ENCODE results near the gene KLRG1.

The KLRG1 gene

DNA sequence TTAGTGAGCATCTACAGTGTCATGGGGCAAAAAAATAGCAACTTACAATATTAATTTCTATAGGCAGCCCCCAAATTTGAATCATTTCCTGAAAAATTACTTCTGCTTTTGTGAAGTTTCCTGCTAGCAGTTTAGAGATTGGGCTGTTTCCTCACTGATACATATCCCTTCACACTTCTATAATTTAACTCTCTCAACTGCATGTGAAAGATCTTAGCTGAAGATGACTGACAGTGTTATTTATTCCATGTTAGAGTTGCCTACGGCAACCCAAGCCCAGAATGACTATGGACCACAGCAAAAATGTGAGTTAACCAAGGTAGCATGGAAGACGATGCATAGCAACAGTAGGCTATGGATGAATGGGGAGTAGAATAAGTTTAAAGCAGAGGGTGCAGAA, at the start of gene KLRG1:
KLRG1 (plus strand) TSS at position 134 of the 400 bp plus-strand sequence; CDS start at position 224, 90 bp downstream.
- TF ChIP-seq ZFX (IDR thresholded peaks at IDR 0.05; ENCODE audit: borderline replicate concordance), result no peak
- TF ChIP-seq, protein P1, sequence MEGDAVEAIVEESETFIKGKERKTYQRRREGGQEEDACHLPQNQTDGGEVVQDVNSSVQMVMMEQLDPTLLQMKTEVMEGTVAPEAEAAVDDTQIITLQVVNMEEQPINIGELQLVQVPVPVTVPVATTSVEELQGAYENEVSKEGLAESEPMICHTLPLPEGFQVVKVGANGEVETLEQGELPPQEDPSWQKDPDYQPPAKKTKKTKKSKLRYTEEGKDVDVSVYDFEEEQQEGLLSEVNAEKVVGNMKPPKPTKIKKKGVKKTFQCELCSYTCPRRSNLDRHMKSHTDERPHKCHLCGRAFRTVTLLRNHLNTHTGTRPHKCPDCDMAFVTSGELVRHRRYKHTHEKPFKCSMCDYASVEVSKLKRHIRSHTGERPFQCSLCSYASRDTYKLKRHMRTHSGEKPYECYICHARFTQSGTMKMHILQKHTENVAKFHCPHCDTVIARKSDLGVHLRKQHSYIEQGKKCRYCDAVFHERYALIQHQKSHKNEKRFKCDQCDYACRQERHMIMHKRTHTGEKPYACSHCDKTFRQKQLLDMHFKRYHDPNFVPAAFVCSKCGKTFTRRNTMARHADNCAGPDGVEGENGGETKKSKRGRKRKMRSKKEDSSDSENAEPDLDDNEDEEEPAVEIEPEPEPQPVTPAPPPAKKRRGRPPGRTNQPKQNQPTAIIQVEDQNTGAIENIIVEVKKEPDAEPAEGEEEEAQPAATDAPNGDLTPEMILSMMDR (IDR thresholded peaks at IDR 0.05), result no peak
- H3K27ac ChIP-seq, result no peak within 1 kb of the TSS

DNA sequence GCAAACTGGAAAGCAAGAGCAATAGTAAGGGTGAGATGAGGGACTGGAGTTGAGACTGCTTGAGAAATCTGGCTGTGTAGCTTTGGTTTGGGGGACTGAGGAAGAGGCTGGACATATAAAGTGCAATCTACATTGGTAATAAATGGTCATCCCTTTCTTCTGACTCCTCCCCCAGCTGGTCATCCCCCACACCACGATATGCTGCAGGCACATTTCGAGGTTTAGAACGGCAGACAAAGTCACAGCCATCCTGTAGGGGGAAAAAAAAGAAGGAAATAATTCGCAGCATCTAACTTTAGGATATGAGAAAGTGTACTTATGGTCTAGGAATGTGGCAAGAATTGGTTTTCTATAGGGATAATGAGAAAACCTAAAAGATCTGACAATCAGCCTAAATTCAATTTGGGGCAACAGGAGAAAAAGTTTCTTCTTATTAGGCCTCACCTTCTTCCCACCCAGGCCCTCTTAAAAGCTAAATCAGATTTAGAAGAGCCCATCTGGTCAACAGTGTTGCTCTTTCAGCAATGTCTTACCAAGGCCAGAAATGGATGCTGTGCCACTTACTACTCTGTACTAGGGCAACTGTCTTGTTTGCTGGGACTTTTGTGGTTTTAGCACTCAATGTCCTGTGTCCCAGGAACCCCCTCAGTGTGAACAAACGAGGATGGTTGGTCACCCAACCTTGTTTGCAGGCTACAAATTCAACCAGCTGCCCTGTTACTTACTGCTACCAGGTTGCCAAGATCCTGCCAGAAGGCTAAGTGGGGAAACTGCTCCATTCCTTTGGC, 47.5 kb upstream of the KLRG1 start:
- no peak overlapping the region for H3K27ac ChIP-seq
- TF ChIP-seq ZFX (IDR thresholded peaks at IDR 0.05; ENCODE audit: borderline replicate concordance), result no peak
- TF ChIP-seq, protein P1 (IDR thresholded peaks at IDR 0.05), result no peak

DNA sequence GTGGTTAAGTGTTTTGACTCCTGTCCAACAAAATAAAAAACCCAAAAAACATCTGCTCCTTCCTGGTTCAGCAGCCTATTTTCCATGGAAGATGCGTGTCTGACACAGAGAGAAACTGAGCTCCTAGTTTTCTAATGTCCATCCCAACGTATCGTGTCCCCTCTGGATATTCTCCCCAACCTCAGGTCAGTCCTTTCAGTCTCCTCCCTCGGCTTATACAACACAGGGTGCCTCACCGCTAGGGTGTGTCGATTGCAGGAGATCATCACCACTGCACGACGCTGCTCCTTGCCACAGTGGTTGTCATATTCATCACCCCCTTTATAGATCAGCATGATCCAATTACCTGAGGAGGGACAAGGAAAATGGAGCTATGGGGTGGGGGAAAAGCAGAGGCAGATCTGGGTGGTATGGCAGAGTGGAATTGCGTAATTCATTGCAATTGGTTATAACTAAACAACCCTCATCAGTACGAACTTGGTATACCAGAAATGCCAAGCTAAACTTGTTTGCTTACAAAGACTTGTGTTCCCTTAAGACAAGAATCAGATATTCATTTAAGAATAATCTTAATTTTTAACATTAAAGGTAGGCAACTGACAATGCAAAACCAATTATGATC, 45.7 kb upstream of the KLRG1 start:
- 0 out of 2 replicates have a peak overlapping the region, but pooled peaks have one; percentile 12 for H3K27ac ChIP-seq
- TF ChIP-seq ZFX (IDR thresholded peaks at IDR 0.05; ENCODE audit: borderline replicate concordance), result no peak
- TF ChIP-seq, protein P1 (IDR thresholded peaks at IDR 0.05), result no peak

DNA sequence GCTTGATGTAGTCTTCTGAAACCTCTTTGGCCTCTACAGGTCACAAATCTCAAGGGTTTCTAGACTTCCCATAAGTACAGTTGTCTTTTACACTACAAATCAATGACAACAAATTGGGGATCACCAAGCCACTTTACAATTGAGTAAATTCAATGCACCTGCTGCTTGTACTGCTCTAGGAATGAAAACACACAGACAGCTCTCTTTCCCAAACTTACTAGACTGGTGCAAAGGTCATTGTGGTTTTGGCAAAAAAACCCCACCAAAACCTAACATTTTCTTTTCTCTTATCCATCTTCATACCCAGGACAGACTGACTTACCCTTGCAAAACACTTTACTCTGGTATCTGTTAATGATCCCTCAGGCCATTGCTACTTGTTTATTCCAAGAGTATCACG, 42.6 kb upstream of the KLRG1 start:
- H3K27ac ChIP-seq, result no peak overlapping the region
- TF ChIP-seq, protein P1 (IDR thresholded peaks at IDR 0.05), result no peak
- TF ChIP-seq ZFX (IDR thresholded peaks at IDR 0.05; ENCODE audit: borderline replicate concordance), result no peak

DNA sequence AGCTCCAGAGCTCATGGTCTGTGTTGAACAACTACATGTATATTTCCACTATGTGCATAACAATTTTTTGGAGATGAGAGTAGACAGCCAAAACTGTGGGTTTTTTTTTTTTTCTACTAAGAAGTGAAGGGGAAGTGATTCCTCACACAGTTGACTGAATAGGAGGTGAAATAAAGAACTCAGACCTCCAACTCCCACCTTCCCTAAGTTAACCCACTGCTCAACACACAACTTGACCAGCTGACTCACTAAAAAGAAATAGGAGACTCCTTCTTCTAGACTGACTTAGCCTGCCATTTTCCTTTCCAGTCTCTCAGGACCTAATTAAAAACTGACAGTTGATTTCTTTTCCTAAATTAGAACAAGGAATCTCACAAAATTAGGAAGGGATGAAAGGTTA, 41.6 kb upstream of the KLRG1 start:
- no peak overlapping the region for H3K27ac ChIP-seq

DNA sequence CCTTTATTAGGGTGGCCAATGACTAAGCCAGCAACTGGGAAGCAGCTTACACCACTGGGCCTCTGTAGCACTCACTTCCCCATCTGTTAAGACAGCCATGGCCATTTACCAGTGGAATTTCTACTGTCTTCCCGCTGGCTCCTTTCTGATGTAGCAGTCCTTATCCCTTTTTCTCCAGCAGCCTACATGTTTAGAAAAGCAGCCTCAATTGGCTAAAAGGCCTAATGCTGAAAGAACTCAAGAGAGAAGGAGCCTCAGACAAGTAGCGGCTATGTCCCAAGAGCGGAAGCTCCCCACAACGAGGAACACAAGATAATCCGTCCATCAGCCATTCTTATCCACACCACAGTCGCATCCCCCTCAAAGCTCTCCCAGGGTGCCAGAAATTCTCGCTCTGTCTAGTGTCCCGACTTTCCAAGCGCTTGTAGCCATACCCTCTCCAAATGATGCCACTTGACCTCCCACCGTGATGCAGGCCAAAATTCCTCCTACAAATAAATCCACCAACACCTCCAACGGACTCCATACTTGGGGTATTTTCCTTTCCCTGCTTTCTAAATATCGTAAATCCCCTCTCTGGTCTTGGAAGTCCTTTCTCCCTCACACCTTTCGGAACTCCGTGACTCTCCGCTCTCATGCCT, 40.5 kb upstream of the KLRG1 start:
- peak overlapping the region; percentile 91 for H3K27ac ChIP-seq
- TF ChIP-seq ZFX (IDR thresholded peaks at IDR 0.05; ENCODE audit: borderline replicate concordance), result no peak
- TF ChIP-seq, protein P1 (IDR thresholded peaks at IDR 0.05), result no peak

More for the DNA sequence above, 41.6 kb upstream of the KLRG1 start:
- no peak for TF ChIP-seq ZFX (IDR thresholded peaks at IDR 0.05; ENCODE audit: borderline replicate concordance)
- TF ChIP-seq, protein P1 (IDR thresholded peaks at IDR 0.05), result no peak
